HepG2 (cell line): ENCODE data around the gene MTX1. TPM values are rescaled to one million over a fixed set of nuclear protein-coding genes. Genes with fewer than 3 reads are reported as not detected.

Source experiments
- ARNT ChIP-seq: fragments of 450-650 bp; IDR thresholded peaks from 2 replicates; pipeline ENCODE4 v1.6.1; 2017
- BCLAF1 ChIP-seq: fragments of 450-650 bp; IDR thresholded peaks from 2 replicates; pipeline ENCODE4 v1.6.1; 2017; ENCODE audit warnings: mild to moderate bottlenecking
- CBX5 ChIP-seq: sonication (generic); formaldehyde crosslinking; IDR thresholded peaks from 2 replicates; pipeline ENCODE4 v1.4.0; 2020; ENCODE audit warnings: missing genetic modification reagents, borderline replicate concordance
- CREM ChIP-seq, 2 experiments: sonication (generic) in 1 of 2; formaldehyde crosslinking in 1 of 2; IDR thresholded peaks; 2 replicates each; pipeline versions ENCODE4 v1.4.0 to v1.6.1; 2016 to 2020; ENCODE audit warnings: antibody characterized with exemption in 1 of 2, mild to moderate bottlenecking in 1 of 2, missing genetic modification reagents in 1 of 2
- ELF3 ChIP-seq: IDR thresholded peaks from 2 replicates; pipeline ENCODE4 v1.6.1; 2016; ENCODE audit warnings: missing genetic modification reagents, missing compliant biosample characterization
- ESRRA ChIP-seq: sonication (generic); formaldehyde crosslinking; IDR thresholded peaks from 2 replicates; pipeline ENCODE4 v1.5.1; 2020; ENCODE audit warnings: mild to moderate bottlenecking, low read depth, missing genetic modification reagents
- FOXA1 ChIP-seq, 2 experiments: fragments of 450-650 bp in 1 of 2; sonication (generic) in 1 of 2; formaldehyde crosslinking in 1 of 2; IDR thresholded peaks; 2 replicates each; pipeline versions ENCODE4 v1.4.0 to v1.6.1; 2016 to 2020; ENCODE audit warnings: missing genetic modification reagents in 1 of 2
- HBP1 ChIP-seq: IDR thresholded peaks from 2 replicates; pipeline ENCODE4 v1.6.1; 2016; ENCODE audit warnings: low read depth, control low read depth
- IRF1 ChIP-seq: sonication (generic); formaldehyde crosslinking; IDR thresholded peaks from 2 replicates; pipeline ENCODE4 v1.4.0; 2020; ENCODE audit warnings: low read depth, mild to moderate bottlenecking, missing genetic modification reagents
- MIXL1 ChIP-seq: IDR thresholded peaks from 2 replicates; pipeline ENCODE4 v1.6.1; 2016
- NFIB ChIP-seq: sonication (generic); formaldehyde crosslinking; IDR thresholded peaks from 2 replicates; pipeline ENCODE4 v1.9.0; 2021; ENCODE audit warnings: missing genetic modification reagents, mild to moderate bottlenecking, borderline replicate concordance
- PAX8 ChIP-seq: sonication (generic); formaldehyde crosslinking; IDR thresholded peaks from 2 replicates; pipeline ENCODE4 v1.8.0; 2022; ENCODE audit warnings: mild to moderate bottlenecking, missing genetic modification reagents, borderline replicate concordance
- RBM22 ChIP-seq: fragments of 200-400 bp; formaldehyde crosslinking; optimal IDR thresholded peaks from 2 replicates; pipeline ENCODE3; 2017; ENCODE audit warnings: mild to moderate bottlenecking, low read length, moderate library complexity
- TOE1 ChIP-seq: sonication (generic); formaldehyde crosslinking; IDR thresholded peaks from 2 replicates; pipeline ENCODE4 v1.4.0; 2020; ENCODE audit warnings: mild to moderate bottlenecking, missing genetic modification reagents
- ZNF224 ChIP-seq: sonication (generic); formaldehyde crosslinking; IDR thresholded peaks from 2 replicates; pipeline ENCODE4 v1.5.0; 2020; ENCODE audit warnings: mild to moderate bottlenecking, missing genetic modification reagents
- ZNF580 ChIP-seq: IDR thresholded peaks from 2 replicates; pipeline ENCODE4 v1.6.1; 2016; ENCODE audit warnings: low read depth, borderline replicate concordance
- ZNF737 ChIP-seq: sonication (generic); formaldehyde crosslinking; IDR thresholded peaks from 2 replicates; pipeline ENCODE4 v1.5.0; 2020; ENCODE audit warnings: missing genetic modification reagents, mild to moderate bottlenecking, borderline replicate concordance
- ZNF850 ChIP-seq: sonication (generic); formaldehyde crosslinking; conservative IDR thresholded peaks from 2 replicates; pipeline ENCODE4 v1.9.0; 2021; ENCODE audit warnings: mild to moderate bottlenecking, missing genetic modification reagents
- polyA plus RNA-seq, 8 experiments: library from polyadenylated mRNA; depleted of rRNA in 3 of 8; stranded (reverse) in 7 of 8; unstranded in 1 of 8; fragments of >200 nt; fragmentation: Illumina TruSeq in 4 of 8; extraction: Trizol in 4 of 8; gene quantifications; 2 replicates each; pipeline versions ENCODE4 v1.2.1 to v1.2.3, GENCODE V29; 2011 to 2016; ENCODE audit warnings: low read depth in 4 of 8, missing spikeins in 1 of 8, mixed read lengths in 1 of 8; ENCODE audit not compliant: insufficient read depth in 1 of 8
- total RNA-seq, 5 experiments: library from RNA; depleted of rRNA; stranded (reverse); fragments of >200 nt; fragmentation: Illumina TruSeq; extraction: Trizol; gene quantifications; 2 replicates each; pipeline ENCODE4 v1.2.3, GENCODE V29; 2016; ENCODE audit warnings: low read depth in 1 of 5
- TF ChIP-seq, protein P1 (sequence below): sonication (generic); formaldehyde crosslinking; IDR thresholded peaks from 2 replicates; pipeline ENCODE4 v1.4.0; 2020; ENCODE audit warnings: mild to moderate bottlenecking, missing genetic modification reagents
- TF ChIP-seq, protein P2 (sequence below): sonication (generic); formaldehyde crosslinking; IDR thresholded peaks from 2 replicates; pipeline ENCODE4 v1.8.1; 2023; ENCODE audit warnings: mild to moderate bottlenecking, missing genetic modification reagents, borderline replicate concordance
- TF ChIP-seq, protein P3 (sequence below): sonication (generic); formaldehyde crosslinking; IDR thresholded peaks from 2 replicates; pipeline ENCODE4 v1.4.0; 2020; ENCODE audit warnings: missing genetic modification reagents, borderline replicate concordance

MTX1 gene
- total and polyA plus RNA-seq, 2 of the 13 experiments (the other 11 are each of a cell fraction or from before 2014, with no cell fraction given) = 64.5 to 72.6 TPM

- TF ChIP-seq BCLAF1 (no peak), CREM (IDR thresholded peaks at IDR 0.05) (0 out of 2 replicates have a peak, but pooled peaks have one; percentile 6), CREM (CRISPR knock-in tag; IDR thresholded peaks at IDR 0.05) (no peak), FOXA1 (IDR thresholded peaks at IDR 0.05) (no peak), FOXA1 (CRISPR knock-in tag; IDR thresholded peaks at IDR 0.05) (no peak), ZNF224 (CRISPR knock-in tag) (0 out of 2 replicates have a peak, but pooled peaks have one; percentile 26), ZNF580 (CRISPR knock-in tag) (no peak), NFIB (CRISPR knock-in tag) (no peak), TOE1 (CRISPR knock-in tag) (no peak), RBM22 (no peak), ELF3 (CRISPR knock-in tag) (0 out of 2 replicates have a peak, but pooled peaks have one; percentile 6), CBX5 (CRISPR knock-in tag) (no peak), ESRRA (CRISPR knock-in tag) (no peak; the same call in 1 of the 2 replicates), IRF1 (peak; percentile 65; the same call in 1 of the 2 replicates), MIXL1 (CRISPR knock-in tag) (no peak), HBP1 (CRISPR knock-in tag) (peak; percentile 46; the same call in 1 of the 2 replicates), PAX8 (peak; percentile 8; the same call in 1 of the 2 replicates), ZNF737 (CRISPR knock-in tag) (no peak), ARNT (no peak), ZNF850 (CRISPR knock-in tag) (no peak)
- TF ChIP-seq, protein P1, sequence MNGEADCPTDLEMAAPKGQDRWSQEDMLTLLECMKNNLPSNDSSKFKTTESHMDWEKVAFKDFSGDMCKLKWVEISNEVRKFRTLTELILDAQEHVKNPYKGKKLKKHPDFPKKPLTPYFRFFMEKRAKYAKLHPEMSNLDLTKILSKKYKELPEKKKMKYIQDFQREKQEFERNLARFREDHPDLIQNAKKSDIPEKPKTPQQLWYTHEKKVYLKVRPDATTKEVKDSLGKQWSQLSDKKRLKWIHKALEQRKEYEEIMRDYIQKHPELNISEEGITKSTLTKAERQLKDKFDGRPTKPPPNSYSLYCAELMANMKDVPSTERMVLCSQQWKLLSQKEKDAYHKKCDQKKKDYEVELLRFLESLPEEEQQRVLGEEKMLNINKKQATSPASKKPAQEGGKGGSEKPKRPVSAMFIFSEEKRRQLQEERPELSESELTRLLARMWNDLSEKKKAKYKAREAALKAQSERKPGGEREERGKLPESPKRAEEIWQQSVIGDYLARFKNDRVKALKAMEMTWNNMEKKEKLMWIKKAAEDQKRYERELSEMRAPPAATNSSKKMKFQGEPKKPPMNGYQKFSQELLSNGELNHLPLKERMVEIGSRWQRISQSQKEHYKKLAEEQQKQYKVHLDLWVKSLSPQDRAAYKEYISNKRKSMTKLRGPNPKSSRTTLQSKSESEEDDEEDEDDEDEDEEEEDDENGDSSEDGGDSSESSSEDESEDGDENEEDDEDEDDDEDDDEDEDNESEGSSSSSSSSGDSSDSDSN (CRISPR knock-in tag) = 0 out of 2 replicates have a peak, but pooled peaks have one; percentile 30
- TF ChIP-seq, protein P2, sequence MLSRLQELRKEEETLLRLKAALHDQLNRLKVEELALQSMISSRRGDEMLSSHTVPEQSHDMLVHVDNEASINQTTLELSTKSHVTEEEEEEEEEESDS = no peak
- TF ChIP-seq, protein P3, sequence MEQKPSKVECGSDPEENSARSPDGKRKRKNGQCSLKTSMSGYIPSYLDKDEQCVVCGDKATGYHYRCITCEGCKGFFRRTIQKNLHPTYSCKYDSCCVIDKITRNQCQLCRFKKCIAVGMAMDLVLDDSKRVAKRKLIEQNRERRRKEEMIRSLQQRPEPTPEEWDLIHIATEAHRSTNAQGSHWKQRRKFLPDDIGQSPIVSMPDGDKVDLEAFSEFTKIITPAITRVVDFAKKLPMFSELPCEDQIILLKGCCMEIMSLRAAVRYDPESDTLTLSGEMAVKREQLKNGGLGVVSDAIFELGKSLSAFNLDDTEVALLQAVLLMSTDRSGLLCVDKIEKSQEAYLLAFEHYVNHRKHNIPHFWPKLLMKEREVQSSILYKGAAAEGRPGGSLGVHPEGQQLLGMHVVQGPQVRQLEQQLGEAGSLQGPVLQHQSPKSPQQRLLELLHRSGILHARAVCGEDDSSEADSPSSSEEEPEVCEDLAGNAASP (CRISPR knock-in tag) = no peak
Measured at GRCh38 chr1:155226910-155227260, 18.4 kb downstream of the MTX1 start (continued).
